HG03432 (cell line): ENCODE results near the gene LRRC4C.

Experiments
- ATAC-seq: cut with Tn5 transposase; IDR thresholded peaks from one replicate; pipeline ENCODE4 v1.9.1; 2021; ENCODE audit warnings: mild to moderate bottlenecking, moderate library complexity; ENCODE audit not compliant: unreplicated experiment

Gene LRRC4C

GRCh38 chr11:41133023-41133422, 326.4 kb downstream of the LRRC4C start:
- no peak for ATAC-seq

DNA sequence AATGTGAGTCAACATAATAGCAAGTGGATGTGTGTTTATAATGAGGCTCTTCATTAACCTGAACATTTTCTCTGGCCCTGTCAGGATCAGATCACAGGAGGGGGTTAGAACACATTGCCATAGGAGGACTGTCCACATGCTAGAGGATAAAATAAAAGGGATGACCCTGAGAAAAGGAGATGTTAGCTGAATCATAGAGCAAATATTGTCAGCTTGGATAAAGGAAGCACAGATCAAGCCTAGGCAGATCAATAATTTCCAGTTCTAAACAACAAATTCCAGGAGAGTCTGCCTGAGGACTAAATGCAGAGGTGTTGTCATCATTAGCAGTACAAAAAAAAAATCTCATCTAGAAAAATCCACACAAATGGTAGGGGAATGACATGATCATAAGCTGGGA, 337.9 kb downstream of the LRRC4C start:
- ATAC-seq, result no peak

GRCh38 chr11:41119484-41119883, 340.0 kb downstream of the LRRC4C start:
- ATAC-seq, result no peak

GRCh38 chr11:41118521-41118920, 340.9 kb downstream of the LRRC4C start:
- no peak for ATAC-seq

- no peak for ATAC-seq
Observed at GRCh38 chr11:41116970-41117369, 342.5 kb downstream of the LRRC4C start.

DNA sequence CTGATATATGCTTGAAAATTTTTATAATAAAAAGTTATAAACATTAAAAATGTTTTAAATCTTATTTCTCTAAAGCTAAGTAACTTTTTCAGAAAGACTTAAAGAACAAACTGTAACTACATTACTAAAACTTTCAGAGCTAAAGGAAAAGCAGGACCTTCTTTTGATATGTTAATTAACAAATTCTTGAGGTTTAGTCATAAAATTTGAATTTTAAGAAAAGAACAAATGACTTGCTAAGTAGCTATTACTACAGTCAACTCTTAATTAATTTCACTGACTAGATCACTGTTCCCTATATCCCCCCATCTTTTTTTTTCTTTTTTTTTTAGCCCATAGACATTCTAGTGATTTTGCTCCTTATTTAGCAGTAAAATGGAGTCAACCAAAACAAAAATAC, 344.4 kb downstream of the LRRC4C start:
- ATAC-seq, result no peak

- no peak for ATAC-seq
Observed at GRCh38 chr11:41113160-41113559, 346.3 kb downstream of the LRRC4C start.

GRCh38 chr11:41110527-41110926, 348.9 kb downstream of the LRRC4C start:
- ATAC-seq, result no peak

DNA sequence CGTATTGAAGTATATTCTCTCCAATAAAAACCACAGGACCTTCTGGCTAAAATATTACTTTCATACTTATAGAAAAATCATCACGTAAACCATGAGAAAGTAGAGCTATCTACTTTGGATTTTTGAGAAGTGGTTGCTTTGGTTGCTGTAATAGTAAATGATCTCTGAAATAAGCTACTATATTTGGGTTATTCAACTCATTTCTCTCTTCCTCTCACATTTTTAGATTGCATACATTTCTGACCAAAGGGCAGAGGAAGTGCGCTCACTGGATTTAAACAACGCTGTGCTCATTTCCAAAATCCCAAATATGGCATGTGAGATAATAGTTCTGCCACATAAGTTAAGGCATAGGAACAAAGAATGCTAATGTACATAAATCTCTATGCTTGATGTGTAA, 357.0 kb downstream of the LRRC4C start:
- peak; percentile 60 for ATAC-seq

DNA sequence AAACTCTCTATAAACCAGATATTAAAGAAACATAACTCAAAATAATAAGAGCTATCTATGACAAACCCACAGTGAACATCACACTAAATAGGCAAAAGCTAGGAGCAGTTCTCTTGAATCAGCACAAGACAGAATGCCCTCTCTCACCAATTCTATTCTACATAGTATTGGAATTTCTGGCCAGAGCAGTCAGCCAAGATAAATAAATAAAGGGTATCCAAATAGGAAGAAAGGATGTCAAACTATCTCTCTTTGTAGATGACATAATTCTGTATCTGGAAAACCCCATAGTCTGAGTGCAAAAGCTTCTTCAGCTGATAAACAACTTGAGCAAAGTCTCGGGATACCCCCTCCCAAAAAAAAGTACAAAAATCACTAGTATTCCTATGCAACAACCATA, 359.8 kb downstream of the LRRC4C start:
- no peak for ATAC-seq

DNA sequence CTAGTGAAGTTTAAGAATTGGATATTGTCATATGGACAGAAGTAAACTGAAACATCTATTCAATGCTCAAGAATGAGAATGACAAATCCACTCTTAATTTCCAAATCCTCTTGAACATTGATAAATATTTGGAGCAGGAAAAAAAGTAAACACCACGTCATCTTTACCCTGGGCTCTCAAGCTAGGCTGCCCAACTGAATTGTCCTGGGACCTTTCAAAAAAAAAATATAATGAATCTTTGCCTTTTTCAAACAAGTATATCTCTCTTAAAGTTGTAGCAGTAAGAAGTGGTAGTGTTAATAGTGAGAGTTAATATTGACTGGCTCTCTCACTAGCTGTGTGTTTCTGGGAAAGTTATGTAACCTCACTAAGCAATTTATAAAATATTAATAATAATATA, 374.3 kb downstream of the LRRC4C start:
- ATAC-seq, result no peak

- ATAC-seq, result no peak
Observed at GRCh38 chr11:41081756-41082285, 377.6 kb downstream of the LRRC4C start.

DNA sequence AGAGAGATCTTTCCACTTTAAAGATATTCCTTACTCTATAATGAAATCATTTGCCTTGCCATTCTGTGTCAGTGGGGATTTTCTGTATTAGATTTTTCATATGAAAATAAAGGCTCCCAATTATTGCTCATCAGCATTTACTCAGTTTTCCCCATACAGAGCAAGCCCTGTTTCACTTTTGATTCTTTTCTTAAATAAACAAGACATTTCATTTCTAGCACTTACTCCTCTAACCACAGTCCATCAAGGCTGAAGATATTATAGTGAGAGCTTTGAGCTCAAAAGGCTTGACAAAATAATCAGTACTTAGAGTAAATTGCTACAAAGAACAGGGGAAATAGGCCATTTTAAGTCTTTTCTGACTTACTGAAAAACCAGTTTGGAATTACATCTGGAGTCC, 385.1 kb downstream of the LRRC4C start:
- no peak for ATAC-seq

DNA sequence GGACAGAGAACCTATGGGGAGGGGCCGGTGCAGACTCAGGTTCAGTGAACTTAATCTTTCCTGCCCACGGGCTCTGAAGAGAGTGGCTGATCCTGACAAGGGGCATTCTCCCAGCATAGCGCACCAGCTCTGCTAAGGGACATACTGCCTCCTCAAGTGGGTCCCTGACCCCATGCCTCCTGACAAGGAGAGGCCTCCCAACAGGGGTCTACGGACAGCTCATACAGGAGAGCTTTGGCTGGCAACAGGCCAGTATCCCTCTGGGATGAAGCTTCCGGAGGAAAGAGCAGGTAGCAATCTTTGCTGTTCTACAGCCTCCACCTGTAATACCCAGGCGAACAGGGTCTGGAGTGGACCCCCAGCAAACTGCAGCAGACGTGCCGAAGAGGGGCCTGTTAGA, 394.0 kb downstream of the LRRC4C start:
- no peak for ATAC-seq

GRCh38 chr11:41058138-41058537, 401.3 kb downstream of the LRRC4C start:
- no peak for ATAC-seq

DNA sequence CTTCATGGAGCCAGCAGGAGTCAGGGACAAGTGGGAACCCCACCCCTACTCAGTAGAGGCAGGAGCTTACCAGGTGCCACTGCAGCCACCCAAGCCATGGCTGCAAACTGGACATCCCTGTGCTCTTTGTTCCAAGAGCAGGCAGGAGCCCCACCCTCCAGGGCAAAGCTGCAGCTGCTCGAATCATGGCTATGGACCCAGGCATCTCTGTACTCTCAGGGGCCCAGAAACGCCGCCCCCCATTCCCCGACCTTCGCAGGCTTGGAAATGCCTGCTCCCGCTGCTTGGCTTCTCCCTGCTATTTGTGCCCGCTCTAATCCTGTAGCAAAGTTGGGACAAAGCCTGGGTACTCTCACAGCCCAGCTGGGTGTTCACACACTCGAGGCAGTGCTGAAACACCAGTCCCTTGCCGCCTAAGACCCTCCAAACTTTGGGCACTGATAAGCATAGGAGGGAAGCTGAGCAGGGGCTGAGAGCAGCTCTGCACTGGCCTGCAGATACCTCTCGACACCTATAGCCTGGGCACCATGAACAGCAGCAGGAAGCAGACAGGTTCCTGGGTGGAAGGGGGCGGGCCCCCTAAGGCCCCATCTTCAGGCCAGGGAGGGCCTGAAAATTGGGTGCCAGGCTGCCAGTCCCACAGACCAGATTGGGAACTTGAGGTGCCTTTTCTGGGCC, 402.4 kb downstream of the LRRC4C start:
- ATAC-seq, result no peak

DNA sequence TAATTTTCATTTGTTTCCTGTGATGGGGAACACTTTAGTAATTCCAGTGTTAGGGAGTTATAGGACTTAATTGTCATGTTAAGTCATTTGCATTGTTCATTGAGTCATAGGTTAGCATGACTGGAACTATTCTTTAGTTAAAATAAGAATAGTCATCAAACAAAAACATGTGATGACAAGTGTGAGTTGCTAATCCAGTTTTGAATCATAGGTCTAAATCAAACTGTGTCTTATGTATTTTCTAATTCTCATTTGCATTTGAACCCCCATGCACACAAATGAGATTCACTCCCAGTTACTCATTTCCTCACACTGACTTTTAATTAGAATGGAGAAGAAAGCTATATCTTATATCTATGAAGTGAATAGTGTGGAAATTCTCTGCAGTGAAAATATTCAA, 405.6 kb downstream of the LRRC4C start:
- ATAC-seq, result no peak

DNA sequence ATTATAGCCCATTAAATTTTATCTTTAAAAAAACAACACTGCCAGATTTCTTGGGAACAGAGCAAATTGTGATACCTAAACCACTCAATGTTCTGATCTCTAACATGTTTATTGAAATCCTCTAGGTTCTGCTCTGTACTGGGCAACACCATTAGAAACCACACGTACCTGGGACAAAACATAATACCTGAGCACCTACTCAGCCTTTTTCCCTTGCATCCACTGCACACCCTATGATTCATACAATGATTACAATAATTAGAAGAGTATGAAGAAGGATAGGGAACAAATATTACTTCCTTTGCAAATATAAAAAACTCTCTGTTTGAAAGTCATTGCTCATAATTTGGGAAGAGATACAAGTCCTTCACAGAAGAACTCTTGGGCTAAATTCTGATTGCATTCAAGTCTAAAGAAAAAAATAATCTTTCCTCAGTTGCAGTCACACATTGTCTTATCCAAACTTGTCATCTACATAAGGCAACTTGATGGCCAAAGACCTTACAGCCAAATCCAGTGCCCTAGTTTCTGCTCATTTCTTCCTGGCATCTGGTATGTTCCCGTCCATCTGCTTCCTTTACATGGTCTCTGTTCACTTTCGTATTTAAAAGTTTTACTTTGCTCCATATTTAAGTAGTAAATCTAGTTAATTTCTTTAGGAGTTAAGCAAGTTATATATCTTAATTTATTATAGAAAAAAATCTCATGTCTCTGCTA, 407.4 kb downstream of the LRRC4C start:
- ATAC-seq, result no peak

DNA sequence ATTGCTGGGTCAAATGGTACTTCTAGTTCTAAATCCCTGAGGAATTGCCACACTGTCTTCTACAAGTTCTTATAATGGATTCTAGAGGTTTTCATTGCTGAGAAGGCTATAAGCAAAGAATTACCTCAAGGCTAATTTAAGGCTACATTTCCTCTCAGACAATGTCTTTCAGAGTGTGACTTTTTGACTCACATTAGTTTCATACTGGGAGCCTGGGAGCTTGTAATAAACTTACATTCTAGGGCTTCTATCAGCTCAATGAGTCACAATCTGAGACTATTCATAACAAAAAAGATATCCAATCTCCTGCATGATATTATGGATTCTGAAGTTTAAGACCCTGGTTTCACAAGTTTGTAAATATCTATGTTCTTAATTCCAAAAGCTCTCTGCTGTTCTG, 408.7 kb downstream of the LRRC4C start:
- no peak for ATAC-seq

DNA sequence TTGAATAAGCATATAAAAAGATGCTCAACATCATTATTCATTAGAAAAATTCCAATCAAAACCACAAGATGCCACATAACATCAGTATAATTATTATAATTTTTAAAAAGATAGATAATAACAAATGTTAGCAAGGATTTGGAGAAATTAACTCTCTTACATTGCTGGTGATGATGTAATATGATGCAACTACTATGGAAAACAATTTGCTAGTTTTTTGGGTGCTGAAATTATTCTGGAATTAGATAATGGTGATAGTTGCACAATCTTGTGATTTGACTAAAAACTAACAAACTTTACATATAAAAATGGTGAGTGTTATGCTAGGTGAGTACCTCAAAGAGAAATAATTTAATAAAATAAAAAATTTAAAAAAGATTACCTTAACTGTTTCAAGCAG, 412.2 kb downstream of the LRRC4C start:
- ATAC-seq, result no peak

- no peak for ATAC-seq
Observed at GRCh38 chr11:41045266-41045665, 414.2 kb downstream of the LRRC4C start.

- no peak for ATAC-seq
Observed at GRCh38 chr11:41044747-41045146, 414.7 kb downstream of the LRRC4C start.
